NCI-H446 (cell line): ENCODE data around the gene MRM3.
"Not testable (repeated sequence)": the region's sequence is repeated elsewhere in the genome, so short reads cannot be mapped to it uniquely, and the experiment has no call there.

Experiments used
- DNase-seq, 2 experiments: peaks; one replicate each; lab custom pipeline; 2025; lab: John Stamatoyannopoulos, UW

Gene MRM3

DNA sequence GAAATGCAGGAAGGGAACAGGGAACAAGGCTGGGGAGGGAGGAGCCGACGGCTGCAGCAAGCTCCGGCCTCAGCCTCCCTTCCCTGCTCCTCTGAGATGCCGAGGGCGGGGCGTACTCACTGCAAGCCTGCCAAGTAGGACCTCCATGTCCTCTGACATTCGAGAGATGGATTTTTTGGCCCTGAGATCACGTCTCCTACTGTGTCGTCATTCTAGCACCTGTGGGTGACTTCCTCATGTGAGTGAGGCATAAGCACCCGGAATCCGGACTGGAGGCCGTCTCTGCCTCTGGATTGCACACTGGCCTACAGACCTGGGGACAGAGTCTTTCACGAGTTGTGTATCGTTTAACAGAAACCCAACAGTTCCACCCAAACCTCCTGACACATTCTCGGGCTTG lies 14.5 kb downstream of the MRM3 start:
- DNase-seq = no peak

DNA sequence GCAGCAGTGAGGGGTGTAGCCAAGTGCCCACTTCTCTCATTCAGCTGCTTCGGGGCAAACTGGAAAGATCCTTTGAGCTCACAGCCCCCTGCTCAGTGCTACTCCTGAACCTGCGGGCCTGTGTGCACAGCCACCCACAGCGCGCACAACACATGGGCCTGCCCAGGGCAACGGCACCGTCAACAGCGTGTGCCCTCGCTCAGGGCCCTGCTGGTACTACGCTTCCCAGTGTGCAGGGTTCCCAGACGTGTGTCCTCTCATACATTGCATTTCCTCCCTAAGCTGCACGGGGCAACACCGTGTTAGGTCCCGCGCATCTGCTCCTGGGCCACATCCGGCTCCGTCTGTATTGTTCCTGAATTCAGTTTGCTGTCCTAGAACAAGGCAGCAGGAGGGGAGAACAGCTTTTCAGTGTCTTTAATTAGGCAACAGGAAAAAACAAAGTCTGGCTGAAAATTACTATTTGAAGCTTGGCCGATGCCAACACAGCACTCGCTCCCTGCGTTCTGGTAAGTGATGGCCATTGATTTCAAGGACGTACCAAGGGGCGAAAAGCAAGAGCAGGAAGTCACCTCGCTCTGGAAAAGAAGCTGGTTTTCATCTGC lies 15.2 kb downstream of the MRM3 start:
- no peak for DNase-seq

DNA sequence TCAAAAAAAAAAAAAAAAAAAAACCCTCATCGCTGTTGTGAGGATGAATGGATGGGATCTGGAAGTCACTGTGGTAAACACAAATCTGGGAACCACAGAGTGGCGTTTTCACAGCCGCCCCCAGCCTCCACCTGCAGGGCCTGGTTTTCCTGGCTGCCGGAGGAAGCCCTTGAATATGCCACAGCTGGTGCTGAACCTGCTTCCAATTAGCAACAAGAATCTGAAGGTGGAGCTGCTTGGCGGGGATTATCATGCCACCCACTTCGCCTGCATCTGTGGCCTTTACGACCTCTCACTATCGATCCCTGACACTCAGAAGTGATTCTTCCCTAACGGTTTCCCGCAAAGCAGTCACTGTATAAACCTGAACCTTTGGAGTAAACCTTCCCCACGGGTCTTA lies 16.1 kb downstream of the MRM3 start:
- no peak for DNase-seq

DNA sequence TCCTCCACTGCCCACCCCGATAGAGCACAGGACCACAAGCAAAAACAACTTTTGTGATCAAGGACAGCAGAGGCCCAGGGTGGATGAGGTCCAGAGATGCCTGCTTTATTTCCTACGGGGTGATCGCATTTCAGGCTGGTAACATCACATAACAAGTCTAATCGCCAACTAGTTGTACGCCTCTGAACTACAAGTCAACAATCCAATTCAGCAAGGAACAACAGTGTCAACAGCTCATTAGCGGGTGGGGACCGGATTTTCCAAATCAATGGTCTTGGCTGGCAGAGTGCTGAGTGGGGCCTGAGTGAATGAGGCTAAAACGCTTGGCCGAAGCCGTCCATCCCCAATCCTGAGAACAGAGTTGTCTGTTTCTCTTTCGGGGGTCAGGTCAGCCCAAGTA lies 17.1 kb downstream of the MRM3 start:
- DNase-seq = no peak

DNA sequence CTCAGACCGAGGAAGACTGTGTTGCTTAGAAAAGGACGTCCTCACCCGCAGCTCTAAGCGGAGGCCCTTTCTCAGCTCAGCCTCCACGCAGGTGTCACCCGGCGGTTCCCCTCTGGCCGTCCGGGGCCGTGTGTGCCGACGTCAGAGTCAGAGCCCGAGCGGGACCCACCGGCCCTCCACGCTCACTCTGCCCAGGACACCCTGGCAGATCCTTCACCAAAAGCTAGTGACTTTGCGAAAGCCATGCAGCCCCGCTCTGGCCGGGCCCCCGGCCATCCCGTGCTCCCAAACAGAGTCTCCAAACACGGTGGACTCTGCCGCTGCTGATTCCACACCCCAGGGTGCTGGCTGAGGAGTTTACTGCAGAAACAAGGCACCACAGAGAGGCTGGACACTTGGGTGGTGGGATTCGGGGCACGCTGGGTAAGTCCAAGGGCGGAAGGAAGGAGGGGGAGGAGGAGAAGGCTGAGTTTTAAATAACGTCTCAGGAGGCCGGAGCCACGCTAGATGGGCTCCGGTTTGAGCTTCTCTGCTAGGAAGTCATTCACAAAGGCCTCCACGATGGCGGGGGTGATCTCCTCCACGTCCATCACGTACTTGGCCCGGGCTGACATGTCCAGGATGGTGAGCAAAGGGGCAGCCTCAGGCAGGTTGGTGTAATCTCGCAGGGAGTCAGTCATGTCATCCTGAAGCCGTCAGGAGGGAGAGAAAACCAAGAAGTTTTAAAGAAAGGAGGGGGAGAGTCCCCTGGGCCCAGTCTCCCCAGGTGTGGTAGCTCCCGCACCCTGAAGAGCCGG lies 18.5 kb downstream of the MRM3 start:
- DNase-seq = no peak

DNA sequence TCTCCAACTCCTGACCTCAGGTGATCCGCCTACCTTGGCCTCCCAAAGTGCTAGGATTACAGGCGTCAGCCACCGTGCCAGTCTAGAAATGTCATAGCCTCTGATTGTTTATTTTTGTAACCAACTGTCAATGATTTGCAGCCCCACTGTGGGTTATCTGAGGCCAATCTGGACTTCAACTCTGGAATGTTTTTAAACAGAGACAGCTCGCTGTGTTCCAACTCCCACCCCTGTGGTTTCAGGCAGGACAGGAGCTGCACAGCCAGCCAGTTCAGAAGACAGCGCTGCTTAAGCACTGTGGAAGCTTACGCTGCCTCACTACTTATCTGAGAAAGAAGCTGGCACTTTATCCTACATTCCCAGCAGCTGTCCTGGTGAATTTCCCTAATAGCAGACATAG lies 19.5 kb downstream of the MRM3 start:
- DNase-seq = no peak

DNA sequence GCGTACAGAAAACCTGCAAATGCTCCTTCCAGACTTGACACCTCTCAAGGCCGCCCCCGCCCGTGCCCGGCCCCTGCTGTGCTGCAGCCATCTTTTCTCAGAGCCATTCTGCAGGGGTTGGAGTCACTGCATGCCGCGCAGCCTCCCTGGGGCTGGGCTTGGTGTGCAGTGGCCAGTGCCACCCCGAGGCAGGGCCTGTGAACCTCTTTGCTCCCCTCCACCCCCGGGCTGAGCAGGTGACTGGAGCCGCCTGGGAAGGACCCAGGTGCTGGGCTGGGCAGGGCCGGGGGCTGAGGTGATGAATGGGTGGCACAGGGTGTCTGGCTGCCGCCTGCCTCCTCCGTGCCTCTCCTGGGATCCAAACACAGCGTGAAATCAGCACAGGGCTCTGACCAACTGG lies 20.3 kb downstream of the MRM3 start:
- DNase-seq = no peak

DNA sequence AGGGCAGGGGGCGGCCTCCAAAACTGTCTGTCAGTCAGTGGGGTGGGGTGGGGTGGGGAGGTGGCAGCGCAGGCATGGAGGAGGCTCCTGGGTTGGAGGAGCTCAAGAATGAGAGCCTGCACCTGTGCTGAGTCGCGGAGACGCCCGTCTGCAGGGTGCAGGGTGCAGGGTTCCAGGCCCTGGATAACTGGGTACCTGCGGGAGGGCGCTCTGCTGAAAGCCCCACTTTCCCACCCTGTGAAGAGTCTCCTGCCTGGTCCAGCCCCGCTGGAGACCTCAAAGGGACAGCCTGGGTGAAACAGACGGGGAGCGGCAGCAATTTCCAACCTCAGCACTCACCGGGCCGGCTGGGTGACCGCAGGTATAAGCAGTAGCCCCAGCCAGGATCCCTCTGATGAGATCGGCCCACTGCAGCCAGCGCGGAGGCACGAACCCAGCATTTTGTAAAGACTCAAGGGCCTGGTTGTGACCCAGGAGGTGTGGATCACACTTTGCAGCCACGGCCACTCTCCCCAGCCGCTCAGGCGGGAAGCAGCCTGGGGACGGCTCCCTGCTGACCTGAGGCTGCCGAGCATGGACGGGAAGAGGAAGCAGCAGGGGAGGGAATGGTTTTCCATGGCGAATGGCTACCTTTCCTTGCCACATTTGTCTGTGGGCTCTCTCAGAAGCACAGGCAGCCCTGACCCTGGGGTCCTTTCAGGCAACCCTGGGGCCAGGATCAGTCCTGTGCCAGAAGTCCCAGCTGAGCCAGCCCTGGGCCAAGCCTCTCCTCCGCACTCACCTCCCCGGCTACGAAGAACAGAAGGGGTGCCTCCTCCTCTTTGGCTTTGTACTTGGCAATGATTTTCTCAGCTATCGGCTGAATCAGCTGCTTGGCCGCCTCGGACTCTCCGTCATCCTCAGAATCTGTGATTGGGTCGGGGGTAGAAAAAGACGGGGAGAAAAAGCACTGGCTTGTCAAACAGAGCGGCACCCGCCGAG lies 21.0 kb downstream of the MRM3 start:
- DNase-seq = no peak

DNA sequence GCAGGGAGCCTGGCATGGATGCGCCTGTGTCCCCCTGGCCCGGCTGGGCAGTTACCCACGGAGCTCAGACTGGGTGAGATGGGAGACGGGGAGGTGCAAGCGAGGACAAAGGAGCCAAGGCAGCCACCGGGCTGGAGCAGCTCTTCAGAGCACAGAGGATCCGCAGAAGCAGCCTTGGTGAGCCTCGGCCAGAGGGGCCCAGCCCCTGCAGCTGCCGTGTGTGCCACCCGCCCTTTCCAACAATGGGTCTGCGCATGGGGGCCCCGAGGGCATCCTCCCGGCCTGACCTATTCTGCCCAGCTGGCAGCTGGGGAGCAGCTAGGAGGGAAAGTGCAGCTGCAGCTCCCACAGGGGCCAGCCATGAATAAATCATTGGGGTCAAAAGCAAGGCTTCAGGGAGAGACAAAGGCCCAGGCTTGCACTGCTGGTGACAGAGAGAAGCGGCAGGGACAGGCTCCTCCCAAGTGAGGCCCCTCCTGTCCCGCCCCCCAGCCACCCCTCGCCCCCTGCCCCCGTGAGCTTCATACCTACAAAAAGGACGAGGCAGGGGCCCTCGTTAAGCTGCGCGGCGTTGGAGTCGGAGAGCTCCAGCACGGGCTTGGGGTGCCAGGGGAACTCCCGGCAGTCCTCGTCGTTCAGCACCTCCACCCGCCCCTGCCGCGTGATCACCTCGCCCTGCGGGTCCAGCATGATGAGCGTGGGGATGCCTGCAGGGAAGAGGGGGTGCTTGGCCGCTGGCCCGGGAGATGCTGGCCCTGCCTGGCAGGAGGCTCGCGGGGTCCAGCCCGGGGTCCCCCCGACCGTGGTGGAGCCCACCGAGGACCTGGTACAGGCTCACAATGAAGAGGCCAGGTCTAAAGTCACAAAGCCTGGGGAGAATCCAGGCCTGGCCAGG lies 22.6 kb downstream of the MRM3 start:
- no peak for DNase-seq

DNA sequence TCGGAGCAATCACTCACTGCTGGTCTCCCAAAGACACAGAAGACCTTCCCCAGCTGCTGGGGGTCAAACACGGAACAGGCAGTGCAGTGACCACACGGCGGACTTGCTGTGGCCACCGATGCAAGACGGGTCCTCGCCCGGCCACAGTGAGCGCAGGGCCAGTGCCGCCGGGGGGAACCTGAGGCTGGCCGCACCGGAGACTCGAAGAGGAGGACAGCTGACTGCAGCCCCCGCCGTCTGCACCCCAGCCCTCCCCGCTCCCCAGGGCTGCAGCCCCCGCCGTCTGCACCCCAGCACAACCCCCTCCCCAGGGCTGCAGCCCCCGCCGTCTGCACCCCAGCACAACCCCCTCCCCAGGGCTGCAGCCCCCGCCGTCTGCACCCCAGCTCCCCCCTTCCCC lies 23.7 kb downstream of the MRM3 start:
- not testable (repeated sequence) for DNase-seq

DNA sequence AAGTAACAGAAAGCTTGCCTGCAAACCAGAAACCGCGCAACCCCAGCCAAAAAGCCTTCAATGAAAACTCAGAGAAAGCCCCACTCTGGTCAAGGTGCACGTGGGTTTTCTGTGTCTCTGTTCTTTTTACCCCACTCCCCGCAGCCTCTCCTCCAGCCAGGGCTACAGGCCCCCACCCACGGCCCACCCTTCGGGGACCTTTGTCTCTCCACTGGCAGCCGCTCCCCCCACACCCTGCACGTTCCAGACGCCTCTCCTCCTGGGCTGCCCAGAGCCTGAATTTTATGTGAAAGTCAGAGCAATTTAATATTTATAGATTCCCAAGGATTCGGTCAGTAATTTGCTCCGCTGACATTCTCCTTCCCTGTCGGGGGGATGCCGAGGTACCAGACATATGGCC lies 24.2 kb downstream of the MRM3 start:
- no peak for DNase-seq

DNA sequence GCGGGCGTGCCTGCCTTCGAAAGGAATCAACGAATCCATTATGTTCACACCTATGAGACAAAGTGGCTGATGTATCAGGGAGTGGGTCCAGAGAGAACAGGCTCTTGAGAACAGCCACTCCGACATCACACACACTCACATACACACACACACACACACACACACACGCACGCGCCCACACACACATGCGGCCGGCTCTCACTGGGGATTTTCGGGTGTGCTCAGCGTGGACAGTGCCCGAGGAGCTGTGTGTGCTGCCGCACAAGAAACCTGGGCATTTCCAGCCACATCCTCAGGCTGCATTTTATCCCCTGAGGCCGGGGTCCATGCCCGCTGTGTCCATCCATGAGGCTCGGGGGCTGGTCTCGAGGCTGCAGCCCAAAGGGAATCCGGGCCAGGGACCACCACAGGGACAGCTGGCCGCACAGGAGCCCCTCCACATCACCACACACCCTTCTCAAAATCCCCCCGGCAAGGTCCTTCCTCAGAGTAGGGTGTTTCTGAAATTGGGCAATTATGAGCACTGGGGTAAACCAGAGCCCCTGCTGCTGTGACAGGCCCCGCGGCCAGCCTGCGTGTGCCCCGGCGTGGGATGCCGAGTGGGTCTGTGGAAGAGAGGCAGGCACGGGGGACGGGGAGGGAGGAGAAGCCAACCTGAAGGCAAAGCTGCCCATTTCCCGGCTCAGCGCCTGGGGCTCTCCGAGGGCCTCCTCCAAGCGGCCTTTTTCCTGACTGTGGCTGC lies 24.8 kb downstream of the MRM3 start:
- no peak for DNase-seq

DNA sequence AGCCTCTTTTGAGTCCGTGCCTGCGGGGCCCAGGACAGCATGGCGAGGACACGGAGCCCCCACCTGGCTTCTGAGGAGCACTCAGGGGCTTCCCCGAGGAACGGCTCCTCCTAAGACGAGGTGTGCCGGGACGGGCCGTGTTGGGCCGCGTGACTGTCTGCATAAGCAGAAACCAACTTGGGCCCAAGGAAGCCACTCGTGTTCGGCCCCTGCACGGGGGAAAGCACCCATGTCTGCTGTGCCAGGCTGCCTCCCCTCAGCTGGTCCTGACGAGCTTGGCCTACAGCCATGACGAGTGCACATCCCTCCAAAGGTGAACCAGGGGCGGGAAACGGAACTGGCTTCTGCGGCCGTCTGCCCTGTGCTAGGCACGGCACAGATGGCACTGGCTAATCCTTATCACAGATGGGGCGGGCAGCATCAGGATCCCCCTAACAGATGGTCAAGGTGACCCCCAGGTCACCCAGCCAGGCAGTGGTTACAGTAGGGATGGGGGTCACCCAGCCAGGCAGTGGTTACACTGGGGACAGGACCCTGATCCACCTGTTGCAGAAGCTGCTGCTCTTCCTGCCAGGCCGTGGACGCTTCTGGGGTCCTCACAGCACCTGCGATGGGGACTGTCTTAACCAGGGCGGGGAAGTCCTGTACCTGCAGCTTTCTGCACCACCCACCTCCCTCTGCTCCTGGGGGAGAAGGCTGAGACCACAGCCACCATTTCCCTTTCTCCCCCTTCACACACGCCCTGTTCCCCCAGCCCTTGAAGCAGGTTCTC lies 25.6 kb downstream of the MRM3 start:
- DNase-seq = no peak

DNA sequence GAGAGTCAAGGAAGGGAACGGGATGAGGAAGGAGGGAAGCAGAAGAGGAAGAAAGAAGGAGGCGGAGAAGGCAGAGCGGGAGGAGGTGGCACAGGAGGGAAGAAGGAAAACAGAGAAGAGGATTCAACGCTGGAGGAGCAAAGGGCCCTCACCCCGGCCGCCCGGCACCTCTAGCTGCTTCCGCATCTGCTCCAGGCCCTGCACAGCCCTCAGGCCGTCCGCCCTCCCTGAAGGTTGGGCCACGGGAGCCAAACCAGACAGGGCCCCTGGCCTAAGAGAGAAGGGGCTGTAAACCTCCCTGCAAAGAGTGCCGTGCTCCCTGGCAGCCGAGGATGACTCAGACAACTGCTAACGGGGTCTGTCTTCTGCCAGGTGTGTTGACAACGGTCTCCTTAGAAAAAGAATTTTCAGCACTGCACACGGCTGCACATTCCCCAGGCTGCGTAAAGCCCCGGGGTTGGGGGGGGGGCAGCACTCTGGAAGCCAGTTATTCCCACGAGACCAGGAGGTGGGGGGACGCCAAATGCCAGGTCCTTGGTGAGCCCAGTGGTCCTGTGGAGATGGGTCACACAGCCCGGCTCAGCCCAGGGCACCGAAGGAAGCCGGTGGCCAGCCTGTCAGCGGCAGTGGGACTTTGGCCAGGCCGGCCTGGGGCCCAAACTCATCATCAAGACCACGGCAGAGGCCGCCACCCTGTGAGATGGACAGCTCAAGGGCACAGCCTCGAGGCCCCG lies 29.1 kb downstream of the MRM3 start:
- DNase-seq = no peak

DNA sequence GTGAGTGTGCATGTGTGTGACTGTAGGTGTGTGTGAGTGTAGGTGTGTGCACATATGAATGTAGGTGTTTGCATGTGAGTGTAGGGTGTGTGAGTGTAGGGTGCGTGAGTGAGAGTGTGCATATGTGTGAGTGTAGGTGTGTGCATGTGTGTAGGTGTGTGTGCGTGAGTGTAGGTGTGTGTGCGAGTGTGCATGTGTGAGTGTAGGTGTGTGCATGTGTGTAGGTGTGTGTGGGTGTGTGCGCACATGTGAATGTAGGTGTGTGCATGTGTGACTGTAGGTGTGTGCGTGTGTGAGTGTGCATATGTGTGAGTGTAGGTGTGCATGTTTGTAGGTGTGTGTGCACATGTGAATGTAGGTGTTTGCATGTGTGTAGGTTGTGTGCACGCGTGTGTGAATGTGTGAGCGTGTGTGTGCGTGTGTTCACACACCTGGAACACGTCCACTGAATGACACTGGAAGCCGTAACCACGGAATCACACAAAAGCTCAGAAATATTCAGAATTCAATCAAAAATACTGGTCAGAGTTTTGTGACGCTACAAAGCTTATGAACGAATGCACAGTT lies 30.6 kb downstream of the MRM3 start:
- no peak for DNase-seq

DNA sequence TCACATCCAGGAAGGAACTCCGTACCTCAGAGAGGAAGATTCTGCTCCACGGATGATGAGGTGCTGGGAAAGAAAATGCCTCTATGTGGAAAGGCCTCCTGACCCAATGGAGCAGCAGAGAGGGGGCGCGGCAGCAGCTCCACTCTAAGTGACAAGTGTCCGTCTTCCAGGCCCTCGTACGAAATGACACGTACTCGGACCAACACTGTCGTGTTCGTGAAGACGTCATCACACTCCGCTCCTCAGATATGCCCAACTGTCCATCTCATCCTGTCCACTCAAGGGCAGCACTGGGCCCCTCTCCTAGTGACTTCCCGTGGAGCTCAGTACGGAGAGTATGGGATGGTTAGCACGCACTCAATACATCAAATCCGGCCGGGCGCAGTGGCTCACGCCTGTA lies 32.2 kb downstream of the MRM3 start:
- no peak for DNase-seq

DNA sequence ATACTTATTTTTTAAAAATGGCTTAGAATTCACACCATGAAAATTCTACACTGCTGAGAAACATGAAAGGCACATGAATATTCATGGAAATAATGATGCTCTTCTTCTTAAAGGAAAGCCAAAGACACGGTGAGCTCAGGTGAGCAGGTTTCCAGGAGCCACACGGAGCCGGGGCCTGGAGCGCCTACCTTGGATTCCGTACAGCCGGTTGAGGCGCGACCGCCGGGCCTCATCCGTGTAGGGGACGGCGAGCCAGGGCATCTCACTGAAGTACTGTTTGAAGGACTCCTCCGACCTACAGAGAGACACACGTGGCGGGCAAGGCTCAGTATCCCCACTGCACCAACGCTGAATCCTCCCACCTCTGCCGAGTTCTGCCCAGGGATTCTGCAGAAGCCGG lies 37.1 kb downstream of the MRM3 start:
- no peak for DNase-seq

DNA sequence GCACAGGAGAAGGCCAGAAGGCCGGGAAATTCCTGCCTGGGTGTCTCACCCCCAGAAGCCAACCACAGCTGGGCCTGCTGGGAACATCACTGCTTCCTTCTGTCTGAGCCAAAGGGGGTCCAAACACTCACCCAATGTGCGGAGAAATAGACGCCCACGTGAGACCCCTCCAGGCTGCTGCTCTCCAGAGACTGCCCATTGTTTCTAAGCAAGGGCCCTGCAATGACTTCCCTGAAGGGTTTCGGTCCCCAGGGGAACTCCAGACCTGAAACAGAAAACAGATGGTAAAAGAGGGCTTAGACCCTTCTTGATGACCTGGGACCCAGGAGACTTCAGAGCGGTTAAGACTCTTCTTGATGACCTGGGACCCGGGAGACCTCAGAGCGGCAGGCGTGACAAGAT lies 41.3 kb downstream of the MRM3 start:
- no peak for DNase-seq

DNA sequence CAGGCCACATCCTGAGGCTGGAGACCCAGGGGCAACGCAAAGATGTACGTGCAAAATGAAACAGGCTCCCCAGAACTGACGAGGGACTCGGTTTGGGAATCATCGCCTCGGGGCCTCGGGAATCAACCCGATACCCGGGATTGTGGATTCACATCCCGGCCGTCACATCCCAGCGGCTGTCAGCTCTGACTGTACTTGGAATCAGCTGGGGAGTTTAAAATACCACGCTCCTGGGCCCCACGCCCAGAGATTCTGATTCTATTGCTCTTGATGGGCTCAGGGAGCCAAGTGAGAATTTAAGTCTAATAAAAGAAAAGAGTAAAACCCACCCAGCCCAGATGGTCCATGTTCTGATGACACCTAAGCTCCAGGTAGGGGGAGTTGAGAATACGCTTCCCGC lies 42.2 kb downstream of the MRM3 start:
- DNase-seq = no peak
